Stimulated activated CD4-positive, alpha-beta T cell treated with anti-CD3 and anti-CD28 coated beads, Interleukin-4, amount 100 ng/mL, for 1 hour (primary cell): ENCODE data around the gene CRADD.
A peak's percentile ranks its signal among the peaks of the same experiment; 100 is the strongest.
"Not testable (repeated sequence)": the region's sequence is repeated elsewhere in the genome, so short reads cannot be mapped to it uniquely, and the experiment has no call there.

Experiments used
- DNase-seq: peaks from one replicate; pipeline ENCODE4 v3.0.0-alpha.2; 2020

CRADD gene

DNA sequence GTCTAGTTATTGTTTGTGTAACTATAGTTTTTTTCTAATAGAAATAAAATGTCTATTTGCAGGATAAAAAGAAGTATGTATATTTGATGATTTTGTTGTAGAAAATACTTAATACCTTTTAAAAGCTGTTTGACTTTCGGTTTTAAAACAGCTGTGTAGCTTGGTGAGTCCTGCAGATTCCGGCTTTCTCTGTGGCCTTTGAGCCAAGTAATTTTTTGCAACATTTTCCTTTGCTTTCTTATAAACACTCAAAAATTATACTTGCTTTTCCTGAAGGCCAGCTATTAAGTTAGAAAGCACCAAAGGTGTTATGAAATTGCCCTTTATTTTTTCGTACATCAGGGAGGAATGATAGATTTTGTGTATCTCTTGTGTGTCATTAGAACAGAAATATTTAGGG, 63.6 kb downstream of the CRADD start:
- DNase-seq = no peak

- no peak for DNase-seq
Measured at GRCh38 chr12:93741659-93742109, 64.5 kb downstream of the CRADD start.

DNA sequence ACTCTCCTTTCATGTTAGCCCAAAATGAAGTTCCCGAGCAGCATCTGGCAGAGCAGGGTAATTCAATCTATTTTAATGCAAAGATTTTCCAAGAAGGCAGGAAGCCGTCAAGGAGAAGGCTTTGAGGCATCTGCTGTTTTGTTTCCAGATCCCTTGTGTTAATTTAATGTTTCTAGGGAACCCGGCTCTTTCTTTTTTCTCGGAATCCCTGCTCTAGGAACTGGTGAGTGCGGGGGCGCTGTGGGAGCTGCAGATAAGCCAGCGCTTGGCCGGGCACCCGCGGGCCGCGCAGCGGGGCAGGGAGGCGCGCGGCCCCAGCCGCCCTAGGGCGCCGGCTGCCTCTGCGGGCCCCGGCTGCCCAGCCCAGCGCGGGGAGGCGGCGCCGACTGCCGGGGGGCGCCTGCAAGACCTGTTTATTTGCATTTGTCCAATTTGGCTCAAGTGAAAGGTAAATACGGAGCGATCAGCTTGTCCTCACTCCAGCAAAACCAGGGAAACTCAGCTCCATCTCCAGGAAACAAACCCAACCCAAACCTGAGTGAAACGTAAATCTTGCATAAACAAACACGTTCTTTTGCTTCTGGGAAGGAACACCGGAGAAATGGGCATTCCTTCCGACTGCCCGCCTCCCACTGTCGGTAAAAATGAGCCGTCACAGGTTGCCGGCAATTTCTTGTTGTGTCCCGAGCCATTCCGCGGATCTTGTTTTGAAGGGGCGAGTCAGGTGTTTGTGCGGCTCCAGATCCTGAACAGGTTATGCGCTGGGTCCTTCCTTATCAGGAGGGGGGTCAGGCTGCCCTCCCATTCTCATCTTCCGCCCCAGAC, 65.1 kb downstream of the CRADD start:
- peak; percentile 52 for DNase-seq

DNA sequence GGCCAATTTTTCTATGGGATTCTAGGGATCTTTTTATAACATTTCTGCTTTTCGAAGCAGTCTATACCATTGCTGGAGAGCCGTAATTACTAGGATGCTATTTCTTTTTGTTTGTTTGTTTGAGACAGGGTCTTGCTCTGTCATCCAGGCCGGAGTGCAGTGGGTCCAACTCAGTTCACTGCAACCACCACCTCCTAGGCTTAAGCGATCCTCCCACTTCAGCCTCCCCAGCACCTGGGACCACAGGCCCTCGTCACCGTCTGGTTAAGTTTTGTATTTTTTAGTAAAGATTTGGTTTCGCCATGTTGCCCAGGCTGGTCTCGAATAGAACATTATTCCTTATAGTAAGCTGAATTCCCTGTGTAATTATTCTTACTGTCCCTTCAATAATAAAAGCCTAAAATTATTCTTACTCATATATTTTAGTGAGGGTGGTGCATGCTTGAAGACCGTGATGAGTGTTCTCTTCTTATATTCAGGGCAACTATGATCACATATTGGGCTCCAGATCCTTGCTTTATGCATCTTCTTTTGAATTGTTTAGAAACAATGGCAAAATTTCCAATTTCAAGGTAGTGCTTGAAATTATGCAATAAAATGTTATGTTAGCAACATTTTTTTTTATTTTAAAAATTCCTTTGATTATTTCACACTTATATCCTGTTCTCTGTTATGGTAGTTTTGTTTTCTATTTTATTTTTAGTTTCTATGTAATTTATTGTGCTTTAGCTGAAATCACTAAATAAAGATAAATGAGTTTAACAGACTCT, 66.2 kb downstream of the CRADD start:
- DNase-seq = no peak

- no peak for DNase-seq
Measured at GRCh38 chr12:93743999-93744689, 67.0 kb downstream of the CRADD start.

DNA sequence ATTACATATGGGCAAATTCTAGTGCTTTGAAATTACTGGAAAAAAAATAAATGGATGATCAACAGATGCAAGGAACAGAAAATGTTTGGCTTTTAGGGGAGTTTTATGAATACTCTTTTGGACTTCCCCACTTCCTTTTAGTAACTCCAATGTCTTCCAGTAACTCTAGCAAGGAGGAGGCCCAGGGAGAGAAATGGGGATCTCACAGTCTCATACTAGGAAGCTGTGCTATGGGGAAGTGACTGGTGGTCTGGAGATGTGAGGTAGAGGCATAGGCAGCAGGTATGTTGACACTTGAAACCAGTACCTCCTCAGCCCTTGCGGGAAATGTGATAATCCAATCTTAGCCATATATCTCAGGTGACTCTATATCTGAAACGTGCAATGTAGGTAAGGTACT, 68.1 kb downstream of the CRADD start:
- DNase-seq = no peak

GRCh38 chr12:93746572-93747168, 69.5 kb downstream of the CRADD start:
- DNase-seq = no peak

- no peak for DNase-seq
Measured at GRCh38 chr12:93748672-93749383, 71.7 kb downstream of the CRADD start.

DNA sequence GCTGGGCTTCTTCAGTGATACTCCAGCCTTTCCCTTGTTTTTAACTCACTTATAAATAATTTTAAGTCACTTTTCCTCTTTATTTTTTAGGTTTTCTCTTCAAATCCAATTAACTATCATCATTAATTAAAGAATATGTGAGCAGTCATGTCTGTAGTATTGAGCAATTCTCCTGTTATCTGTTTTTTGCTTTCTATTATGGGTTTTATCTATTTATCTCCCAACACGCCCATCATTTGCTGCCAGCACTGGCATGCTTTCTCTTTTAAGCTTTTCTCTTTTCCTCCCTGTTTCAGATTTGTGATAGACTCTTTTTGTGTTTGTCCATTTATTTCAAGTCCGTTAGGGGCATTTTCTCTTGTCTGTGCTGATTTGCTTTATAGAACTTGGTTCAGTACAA, 72.3 kb downstream of the CRADD start:
- no peak for DNase-seq

- DNase-seq = no peak
Measured at GRCh38 chr12:93750056-93750455, 72.9 kb downstream of the CRADD start.

- no peak for DNase-seq
Measured at GRCh38 chr12:93751864-93752610, 74.9 kb downstream of the CRADD start.

DNA sequence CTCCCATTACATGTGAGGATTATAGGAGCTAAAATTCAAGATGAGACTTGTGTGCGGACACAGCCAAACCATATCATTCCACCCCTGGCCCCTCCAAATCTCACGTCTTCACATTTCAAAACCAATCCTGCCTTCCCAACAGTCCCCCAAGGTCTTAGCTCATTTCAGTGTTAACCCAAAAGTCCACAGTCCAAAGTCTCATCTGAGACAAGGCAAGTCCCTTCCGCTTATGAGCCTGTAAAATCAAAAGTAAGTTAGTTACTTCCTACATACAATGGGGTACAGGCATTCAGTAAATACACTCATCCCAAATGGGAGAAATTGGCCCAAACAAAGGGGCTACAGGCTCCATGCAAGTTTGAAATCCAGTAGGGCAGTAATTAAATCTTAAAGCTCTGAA, 76.1 kb downstream of the CRADD start:
- no peak for DNase-seq

DNA sequence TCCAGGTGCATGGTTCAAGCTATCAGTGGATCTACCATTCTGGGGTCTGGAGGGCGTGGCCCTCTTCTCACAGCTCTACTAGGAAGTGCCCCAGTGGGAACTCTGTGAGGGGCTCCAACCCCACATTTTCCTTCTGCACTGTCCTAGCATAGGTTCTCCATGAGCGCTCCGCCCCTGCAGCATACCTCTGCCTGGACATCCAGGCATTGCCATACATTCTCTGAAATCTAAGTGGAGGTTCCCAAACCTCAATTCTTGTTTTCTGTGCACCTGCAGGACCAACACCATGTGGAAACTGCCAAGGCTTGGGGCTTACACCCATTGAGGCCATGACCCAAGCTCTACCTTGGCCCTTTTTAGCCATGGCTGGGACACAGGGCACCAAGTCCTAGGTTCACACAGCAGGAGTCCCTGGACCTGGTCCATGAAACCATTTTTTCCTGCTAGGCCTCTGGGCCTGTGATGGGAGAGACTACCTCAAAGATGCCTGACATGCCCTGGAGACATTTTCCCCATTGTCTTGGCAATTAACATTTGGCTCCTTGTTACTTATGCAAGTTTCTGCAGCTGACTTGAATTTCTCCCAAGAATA, 76.8 kb downstream of the CRADD start:
- DNase-seq = no peak

DNA sequence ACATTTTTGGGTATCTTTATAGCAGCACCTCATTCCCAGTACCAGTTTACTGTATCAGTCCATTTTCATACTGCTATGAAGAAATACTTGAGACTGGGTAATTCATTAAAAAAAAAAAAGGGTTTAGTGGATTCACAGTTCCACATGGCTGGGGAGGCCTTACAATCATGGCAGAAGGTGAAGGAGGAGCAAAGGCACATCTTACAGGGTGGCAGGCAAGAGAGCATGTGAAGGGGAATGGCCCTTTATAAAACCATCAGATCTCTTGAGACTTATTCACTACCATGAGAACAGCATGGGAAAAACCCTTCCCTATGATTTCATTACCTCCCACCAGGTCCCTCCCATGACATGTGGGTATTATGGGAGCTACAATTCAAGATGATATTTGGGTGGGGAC, 77.7 kb downstream of the CRADD start:
- not testable (repeated sequence) for DNase-seq

DNA sequence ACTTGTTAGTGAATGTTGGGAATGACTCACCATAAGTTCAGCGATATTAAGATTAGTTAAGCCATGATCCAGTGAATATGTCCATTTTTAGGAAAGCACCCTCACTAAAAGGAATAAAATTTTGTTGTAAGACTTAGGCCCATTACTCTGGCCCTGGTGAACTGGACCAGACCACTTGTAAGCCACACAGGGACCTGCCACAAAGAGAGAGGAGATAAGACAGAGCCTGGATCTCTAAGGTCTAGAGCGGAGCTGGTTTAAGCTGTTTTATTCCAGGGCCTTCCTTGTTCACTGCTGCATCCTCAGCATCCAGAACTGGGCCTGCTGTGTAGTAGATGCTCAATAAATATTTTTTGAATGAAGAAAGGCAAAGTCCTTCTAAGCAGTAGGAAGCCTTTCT, 79.1 kb downstream of the CRADD start:
- no peak for DNase-seq

DNA sequence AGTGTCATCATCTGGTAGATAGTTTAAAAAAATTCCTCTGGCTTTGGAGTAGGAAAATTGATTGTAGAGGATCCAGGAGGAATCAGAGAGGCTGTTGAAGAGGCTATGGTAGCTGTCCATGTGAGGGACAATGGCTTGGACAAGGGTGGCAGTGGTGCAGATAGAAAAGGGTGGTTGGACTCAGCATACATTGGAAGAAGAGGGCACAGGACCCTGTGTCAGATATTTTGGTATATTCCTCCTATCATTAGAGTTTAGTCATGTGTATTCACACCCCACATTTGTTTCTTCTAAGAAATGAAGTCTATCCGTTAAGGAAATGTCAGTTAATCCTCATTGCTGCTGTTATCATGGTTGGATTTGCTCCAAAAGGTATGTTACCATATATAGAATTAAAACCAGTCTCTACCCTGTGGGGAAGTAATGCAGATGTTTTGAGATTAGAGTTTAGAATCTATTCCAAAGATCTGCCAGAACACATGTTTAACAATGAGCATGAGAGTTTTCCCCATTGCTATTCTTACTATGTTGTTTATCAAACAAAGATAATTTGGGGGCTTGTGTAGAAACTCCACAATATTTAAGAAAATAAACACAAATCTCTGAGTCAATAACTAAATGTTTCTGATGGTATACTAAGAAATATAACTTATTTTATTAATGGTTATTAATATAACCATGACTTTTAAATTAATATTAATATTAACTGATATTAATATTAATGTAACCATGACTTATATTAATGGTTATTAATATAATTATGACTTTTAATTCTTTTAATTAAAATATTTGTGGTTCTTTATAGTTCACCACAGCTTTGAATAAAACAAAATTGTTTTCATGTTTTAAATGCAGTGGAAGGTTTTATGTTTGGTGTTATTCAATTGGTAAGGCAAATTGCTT, 80.9 kb downstream of the CRADD start:
- DNase-seq = no peak

DNA sequence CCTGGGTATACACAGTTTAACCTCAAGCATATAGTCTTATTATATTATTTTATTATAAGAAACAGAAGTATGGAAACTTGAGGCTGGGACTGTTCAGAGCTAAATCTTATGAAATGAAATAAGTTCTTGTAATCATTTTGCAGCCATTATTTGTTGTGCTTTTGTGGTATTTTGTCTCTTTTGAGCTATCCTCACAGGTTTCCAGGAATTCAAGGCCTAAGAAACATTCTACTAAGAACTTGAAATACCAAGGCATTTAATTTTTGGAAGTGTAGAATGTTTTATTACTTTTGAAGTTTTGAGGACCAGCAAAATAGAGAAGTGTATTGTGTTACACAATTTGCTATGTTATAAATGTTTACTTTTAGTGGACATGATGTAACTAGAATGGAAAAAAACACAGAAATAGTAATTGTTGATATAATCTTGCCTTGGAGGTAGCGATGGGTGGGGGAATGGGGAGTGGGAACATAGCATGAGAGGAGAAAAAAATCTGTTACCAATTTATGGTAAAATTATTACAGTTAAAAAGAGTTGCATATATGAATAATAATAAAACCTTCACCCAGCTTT, 81.7 kb downstream of the CRADD start:
- no peak for DNase-seq

- DNase-seq = no peak
Measured at GRCh38 chr12:93759512-93760081, 82.4 kb downstream of the CRADD start.

- no peak for DNase-seq
Measured at GRCh38 chr12:93760275-93760875, 83.2 kb downstream of the CRADD start.
